ENCODE data around the gene ZBTB42.

ZBTB42 gene

DNA sequence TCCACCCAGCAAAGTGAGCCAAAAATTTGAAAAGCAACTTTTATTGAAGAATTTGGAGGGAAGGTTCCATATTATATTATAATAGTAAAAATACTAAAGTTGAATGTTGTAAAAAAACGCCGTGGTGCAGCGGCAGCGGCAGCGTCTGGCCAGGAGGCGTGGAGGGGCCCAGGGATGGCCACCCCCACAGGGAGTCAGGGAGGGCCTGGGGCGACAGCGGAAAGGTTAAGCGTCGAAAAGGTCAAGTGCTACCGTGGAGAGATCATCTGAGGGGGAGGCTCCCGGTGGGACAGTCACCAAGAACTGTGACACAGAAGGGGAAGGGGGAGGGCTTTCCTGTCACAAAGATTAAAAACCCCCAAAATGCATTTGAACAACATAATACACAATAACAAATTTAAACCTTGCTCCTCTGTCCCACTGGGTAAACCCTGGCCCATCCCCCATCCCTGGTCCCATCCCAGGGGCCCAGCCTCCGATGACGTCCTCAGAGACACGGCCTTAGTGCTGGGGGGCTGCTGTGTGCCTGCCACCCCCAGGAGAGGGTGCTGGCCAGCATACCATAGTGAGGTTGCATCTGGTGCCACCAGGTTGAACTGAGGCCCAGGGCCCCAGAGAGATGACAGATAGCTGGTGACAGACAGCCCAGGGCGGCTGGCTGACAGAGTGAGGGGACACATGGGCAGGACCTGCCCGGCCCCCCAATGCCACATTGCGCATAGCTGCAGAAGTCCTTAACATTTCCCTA lies 31.4 kb upstream of the ZBTB42 start:
- DNase-seq (ENCODE audit: low read depth) = no peak

DNA sequence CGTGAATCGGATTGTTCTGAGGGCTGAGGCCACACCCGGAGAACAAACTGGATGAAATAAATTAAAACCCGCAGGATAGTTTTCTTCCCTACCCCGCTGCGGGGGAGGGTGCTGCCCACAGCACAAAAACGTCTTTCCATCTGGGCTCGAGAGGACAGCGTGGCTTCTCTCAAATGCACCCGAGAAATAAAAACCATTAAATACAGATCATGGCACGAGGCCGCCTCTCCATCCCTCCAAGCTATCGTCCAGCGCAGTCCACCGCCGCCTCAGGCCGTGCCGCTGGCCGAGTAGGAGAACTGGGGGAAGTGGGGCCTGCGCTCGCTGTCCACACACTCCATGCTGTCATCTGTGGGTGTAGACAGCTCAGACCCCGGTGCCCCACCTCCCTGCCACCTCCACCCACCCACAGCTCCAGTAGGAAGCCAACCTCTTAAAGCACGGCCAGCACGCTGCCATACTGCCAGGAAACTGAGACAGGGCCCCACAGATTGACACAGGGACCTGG lies 30.8 kb upstream of the ZBTB42 start:
- DNase-seq (ENCODE audit: low read depth) = no peak

DNA sequence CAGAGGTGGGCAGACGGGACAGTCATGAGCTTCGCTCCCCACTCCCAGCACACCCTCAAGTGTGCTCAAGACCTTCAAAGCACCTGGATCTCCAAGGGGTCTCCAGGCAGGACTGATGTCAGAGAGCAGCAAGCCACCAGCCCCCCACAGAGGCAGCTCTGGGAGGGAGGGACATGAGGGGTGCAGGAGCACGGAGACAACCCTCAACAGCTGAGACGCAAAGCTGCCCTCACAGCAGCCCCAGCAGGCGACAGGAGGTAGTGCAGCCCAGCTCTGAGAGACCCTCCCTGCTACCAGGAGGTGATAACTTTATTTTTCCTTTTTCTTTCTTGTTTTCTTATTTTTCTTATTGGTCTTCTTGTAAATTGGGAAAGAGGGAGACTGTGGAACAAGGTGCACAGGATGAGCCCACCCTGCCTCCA lies 30.0 kb upstream of the ZBTB42 start:
- no peak for DNase-seq (ENCODE audit: low read depth)

DNA sequence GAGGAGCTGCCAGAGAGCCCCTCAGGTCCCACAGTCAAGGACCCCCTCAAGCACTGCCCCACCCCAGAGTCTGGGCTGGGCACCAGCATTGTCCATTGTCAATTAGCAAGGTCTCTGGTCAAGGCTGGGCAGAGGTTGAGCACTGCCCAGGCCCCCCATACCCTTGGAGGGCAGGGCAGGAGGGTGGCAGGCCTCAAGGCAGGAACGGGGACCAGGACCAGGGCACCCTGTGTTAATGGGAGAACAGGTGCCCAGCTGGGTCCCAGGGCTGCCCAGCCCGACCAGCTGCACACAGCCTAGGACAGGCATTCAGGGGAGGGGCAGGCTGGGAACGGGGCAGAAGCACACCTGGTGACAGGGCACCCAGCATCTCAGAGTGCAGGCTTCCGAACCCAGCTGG lies 29.5 kb upstream of the ZBTB42 start:
- no peak for DNase-seq (ENCODE audit: low read depth)

DNA sequence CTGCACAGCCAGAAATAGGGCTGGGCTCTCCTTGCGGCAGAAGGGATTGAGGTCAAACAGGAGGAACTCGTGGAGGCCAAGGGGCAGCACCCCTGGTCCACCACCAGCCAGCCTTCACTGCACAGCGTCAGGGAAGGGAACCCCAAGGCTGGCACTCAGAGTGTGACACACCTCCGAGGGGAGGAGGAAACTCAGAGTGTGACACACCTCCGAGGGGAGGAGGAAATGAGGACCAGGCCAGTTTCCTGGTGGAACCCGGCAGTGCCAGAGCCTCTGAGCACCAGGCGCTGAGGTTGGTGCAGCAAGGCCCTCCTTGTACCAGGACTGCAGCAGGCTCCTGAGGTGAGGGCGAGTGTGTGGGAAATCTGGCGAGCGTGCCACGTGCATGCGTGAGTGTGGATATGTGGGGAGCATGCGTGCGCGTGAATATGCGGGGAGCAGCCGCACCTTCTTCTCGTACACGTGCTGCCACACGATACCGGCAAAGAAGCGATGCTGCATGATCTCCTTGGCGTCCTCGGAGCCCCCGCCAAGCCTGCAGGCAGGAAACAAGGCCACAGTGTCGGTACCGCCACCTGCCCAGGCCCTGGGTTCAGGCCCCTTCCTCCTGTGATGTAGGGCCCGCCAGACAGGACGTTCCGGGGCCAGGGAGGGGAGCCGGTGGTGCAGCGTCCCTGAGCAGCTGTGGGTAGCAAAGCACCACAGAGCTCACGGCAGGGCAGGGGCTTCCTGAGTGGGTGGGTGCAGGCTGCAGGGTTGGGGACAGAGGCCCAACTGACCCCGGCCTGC lies 28.8 kb upstream of the ZBTB42 start:
- DNase-seq (ENCODE audit: low read depth) = no peak

DNA sequence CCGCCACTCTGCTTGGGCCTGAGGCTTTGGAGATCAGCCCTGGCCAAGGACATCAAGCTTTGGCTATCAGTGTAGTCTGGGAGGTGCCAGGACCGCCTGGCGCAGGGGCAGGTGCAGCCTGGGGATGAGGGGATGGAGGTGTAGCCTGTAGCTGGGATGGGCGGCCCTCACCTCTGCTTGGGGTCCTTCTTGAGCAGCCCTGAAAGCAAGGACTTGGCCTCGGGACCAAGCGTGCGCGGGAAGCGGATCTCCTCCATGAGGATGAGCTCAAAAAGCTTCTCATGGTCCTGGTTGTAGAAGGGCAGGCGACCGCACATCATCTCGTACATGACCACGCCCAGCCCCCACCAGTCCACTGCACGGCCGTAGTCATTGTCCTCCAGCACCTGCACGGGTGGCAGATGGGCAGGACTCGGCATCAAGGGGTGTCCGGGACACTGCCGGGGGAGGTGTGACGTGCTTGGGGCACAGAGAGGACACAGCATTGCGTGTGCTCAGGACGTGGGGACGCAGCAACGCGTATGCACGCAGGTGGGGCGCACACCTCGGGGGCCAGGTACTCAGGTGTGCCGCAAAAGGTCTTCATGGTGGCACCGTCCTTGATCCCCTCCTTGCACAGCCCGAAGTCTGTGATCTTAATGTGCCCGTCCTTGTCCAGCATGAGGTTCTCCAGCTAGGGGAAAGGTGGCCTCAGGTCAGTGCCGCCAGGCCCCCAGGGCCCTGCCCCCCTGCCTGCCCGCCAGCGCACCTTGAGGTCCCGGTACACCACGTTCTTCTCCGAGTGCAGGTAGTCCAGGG lies 28.0 kb upstream of the ZBTB42 start:
- DNase-seq (ENCODE audit: low read depth) = no peak

DNA sequence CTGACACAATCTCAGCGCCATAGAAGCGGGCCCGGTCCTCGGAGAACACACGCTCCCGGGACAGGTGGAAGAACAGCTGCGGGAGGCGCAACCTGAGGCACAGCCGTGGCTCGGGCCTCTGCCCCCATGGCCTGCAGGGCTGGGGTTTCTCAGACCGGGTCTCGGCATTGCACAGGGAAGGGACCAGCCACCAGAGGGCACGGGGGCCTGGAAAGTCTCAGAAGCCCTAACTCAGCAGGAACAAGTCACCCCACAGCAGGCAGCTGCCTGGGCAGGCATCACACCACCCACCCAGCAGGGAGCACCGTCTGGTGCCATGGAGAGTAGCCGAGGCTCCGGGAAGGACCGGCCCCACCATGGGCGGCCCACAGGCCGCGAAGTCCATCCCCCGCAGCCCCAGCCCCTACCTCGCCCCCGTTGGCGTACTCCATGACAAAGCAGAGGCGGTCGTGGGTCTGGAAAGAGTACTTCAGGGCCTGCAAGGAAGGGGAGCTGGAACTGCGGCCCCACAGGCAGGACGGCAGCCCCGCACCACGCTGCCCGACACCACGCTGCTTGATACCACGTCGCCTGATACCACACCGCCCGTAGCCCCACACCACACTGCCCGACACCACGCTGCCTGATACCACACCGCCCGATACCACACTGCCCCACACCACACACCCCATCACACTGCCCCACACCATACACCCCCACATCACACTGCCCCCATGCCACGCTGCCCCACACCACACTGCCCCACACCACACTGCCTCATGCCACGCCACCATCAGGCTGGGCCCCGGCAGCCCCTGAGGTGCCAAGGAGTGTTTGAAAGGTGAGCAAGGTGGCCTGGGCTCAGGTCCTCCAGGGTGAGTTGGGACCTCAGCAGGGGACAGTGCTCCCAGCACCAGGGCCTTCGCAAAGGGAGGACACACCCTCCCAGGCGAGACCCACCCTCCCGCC lies 27.1 kb upstream of the ZBTB42 start:
- DNase-seq (ENCODE audit: low read depth) = no peak

DNA sequence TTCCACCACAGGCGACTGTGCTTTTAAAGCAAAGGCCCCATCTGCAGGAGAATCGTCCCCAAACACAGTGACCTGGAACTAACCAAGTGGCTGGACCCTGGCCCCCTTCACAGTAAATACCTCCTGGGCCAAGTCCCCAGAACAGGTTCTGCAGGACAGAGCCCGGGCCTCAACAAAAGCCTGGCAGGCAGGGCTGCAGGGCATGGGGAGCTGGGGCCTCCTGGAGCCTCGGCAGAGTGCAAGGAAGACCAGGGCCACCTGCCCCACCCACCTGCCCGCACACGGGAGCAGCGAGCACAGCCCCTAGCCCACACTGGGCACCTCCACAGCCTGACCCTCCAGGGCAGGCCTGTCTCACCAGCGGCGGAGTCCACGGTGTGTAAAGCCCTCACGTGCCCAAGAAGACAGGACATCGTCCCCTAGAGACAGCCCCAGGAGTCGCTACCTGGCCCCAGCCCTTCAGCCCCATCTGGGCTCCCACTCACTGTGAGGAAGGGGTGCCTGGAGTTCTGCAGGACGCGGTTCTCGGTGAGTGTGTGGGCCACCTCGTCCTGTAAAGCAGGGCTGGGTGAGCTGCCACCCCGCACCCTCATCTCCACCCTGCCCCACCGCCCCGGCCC lies 26.3 kb upstream of the ZBTB42 start:
- DNase-seq (ENCODE audit: low read depth) = no peak

DNA sequence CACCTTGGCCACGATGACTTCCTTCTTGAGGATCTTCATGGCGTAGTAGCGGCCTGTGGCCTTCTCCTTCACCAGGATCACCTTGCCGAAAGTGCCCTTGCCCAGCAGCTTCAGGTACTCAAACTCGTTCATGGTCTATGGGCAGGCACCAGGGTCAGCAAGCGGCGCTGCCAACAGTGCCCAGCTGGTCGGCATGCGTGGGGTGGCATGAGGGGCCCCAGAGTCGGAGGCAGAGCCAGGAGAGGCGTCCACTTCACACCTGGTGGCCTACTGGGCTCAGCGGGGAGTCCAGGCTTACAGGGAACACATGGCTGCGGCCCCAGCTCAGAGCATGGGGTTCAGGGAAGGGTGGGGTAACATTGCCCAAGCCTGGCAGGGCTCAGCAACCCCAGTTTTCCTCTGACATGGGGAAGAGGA lies 25.8 kb upstream of the ZBTB42 start:
- no peak for DNase-seq (ENCODE audit: low read depth)

DNA sequence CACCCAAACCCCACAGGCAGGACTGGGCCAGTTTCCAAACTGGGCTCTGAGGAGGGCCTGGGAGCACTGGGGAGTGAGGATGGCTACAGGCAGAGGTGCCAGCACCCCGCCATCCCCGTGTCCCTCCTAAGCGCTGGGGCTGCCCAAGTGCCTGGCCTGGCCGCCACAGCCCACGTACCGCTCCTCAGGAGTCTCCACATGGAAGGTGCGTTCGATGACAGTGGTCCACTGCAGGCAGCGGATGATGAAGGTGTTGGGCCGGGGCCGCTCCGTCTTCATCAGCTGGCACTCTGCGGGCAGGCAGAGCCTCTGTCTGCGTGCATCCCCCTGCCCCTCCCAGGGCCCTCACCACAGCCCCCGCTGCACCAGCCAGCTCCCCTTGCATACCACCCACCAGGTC lies 24.4 kb upstream of the ZBTB42 start:
- no peak for DNase-seq (ENCODE audit: low read depth)

DNA sequence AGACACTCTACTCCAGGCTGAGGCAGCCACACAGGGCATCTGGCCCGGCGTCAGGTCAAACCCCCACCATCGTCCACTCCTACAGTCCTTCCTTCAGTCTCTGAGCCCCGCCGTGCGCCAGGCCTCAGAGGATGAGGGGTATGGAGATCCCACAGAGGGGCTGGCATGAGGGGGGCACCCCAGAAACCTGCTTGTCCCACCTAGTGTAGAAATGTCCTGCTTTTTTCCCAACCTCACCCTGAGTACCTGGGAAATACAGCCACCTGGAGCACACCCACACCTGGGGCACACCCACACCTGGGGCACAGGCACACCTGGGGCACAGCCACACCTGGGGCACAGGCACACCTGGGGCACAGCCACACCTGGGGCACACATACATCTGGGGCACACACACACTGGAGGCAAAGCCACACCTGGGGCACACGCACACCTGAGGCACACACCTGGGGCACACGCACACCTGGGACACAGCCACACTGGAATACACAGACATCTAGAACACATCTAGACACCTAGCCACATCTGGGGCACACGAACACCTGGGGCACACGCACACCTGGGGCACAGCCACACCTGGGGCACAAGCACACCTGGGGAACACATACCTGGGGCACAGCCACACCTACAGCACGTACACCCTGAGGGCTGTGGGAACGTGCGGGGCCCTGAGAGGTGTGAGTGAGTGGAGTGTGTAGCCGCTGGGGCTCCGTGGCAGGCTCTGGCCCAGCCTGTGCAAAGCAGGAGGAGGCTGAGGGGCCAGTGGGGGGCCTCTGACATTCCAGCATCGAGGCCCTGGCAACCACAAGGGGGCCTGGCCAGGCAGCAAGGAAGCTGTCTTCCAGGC lies 23.7 kb upstream of the ZBTB42 start:
- DNase-seq (ENCODE audit: low read depth) = no peak

DNA sequence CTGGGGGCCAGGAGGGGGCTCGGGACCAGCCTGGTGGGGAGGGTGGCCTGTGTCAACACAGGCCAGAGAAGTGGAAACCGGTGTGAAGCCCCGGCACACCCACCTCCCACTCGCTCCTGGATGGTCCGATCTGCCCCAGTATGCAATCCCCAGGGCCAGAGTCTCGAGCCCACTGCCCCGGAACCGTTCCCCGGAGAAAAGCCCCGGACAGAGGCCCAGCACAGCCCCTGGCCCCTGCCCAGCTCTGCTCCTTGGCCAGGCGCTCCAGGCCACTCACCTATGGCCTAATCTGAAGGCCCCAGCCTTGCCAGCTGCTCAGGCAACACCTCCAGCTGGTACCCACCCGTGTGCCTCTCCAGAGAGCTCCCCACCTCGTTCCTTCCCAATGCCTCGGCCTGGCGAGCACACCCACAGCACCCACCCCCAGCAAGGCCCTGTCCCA lies 23.1 kb upstream of the ZBTB42 start:
- DNase-seq (ENCODE audit: low read depth) = no peak

DNA sequence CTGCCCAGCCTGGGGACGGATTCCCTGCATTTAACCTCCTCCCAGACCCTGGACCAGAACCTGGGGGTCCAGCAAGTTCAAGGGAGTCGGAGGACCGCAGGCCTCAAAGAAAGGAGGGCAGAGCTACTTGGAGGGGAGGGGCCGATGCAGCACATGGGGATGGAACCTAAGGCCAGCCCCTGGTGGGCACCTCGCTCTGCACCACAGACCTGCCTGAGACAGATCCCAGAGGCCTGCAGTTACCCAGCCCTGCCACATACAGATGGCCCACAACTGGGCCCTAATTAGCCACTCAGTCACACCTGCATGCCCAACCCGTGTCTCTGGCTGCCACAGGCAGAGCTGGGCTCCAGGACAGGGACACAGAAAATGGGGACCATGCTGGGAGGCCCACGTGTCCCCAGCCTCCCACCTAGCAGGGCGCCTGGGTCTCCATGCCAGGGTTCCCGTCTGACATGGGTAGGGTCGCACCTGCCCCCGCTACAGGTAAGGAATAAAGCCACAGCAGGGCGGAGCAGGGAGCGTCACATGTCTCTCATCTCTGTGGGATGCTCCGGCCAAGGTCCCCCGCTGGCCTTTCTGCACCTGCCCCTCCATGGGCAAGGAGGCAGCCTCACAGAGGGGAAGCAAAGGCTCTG lies 22.1 kb upstream of the ZBTB42 start:
- no peak for DNase-seq (ENCODE audit: low read depth)

DNA sequence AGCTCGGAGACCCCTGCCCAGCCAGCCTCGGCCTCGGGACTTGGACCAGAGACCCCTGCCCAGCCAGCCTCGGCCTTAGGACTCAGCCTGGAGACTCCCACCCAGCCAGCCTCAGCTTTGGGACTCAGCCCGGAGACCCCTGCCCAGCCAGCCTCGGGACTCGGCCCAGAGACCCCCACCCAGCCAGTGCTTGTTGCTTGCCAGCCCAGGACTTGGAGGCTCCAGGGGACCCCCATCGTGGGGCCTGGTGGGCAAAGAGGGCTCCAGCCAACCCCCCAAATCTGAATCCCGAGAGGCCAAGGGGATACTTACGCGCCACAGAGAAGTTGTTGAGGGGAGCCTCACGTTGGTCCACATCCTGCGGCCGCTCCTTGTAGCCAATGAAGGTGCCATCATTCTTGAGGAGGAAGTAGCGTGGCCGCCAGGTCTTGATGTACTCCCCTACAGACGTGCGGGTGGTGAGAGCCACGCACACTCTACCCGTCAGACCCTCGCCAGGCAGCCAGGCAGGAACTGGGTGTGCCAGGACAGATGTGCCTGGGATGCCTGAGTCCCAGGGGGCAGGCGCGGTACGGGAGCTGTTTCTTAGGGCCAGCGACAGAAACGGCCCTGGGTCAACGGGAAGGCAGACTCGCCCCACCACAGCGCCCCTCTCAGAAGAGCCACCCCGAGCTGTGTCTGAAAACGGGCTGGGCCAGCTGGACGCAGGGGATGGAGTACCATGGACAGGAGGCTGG lies 21.0 kb upstream of the ZBTB42 start:
- no peak for DNase-seq (ENCODE audit: low read depth)

DNA sequence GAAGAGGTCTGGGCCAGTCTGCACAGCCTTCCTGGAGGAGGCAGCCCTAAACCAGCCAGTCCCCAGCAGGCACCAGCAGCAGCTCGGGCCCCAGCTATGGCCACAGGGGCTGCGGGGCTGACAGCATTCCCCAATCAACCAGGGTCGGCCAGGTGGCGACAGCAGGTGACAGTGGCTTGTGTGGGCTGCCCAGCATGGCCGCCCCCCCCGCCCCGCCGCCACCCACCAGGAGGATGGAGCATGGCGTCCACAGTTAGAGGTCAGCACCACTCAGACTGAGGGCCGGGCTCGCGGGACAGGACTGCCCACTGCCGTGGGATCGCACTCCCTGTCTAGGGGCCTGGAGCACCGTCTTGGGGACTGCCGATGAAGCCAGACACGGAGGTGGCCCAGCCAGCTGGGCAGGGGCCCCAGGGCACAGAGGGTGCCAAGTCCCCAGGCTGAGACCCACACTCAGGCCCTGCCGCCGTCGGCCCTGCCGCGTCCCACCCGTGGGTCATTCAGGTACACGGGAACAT lies 20.3 kb upstream of the ZBTB42 start:
- DNase-seq (ENCODE audit: low read depth) = no peak

DNA sequence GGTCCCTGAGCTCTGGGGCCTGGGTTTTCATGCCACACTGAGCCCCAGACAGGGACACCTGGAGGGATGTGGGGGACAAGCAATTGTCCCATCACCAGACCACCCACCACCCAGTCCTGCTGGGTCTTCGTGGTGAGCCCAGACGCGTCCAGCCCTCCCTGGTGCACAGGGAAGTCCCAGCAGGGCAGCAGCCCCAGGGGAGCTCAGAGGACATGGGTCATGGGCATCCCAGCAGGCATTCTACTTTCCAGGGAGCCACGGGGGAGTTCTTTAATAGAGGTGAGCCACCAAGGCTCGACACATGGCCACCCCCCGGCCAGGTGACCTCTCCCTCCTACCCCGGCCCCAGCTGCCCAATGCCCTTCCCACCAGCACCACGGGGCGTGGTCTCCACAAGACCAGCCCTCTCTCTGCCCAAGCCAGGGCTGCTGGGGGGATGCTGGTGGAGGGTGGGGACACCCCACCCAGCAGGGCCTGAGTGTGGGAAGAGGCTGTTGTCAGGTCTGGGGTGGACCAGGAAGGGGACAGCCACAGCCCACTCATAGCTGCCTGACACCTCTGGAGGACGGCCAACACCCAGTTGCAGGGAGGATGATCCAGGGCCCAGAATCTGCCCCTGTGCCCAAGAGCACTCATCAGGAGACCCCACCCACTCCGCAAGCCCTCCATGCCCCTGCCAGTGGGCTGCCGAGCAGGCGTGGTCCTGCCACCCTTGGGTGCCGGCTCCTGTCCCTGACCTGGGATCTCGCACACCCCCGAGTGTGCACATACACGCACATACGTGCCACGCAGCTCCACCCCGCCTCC lies 19.4 kb upstream of the ZBTB42 start:
- no peak for DNase-seq (ENCODE audit: low read depth)

DNA sequence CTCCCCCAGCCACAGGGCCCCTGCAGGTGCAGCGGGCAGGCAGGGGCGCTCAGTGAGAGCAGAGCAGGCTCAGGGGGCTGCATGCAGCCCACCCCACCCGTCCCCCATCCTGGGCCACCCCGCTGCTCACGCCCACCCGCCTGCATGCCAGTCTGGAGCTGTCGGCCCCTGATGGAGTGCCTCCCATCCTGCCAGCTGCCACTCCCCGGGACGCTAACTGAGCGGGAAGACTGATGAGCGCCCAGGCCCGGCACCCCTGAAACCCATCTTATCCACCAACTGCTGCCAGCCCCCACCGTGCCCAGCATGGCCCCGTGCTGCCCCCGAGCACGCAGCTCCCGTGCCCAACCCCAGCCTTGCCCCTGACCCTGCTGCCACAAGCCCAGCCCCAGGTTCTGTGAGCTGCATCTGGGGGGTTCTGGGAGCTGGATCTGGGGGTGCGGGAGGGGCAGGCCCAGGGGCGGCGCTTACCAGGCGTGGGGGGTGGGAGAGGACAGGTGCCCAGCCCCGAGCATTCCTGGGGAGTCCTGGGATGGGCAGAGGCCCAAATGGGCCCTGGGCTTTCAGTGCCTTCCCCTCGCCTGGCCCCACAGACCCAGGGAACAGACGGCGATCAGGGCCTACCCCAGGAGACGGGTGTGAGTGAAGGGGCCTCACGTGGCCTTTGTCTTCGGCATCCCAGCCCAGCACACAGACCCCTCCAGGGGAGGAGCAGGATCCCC lies 18.7 kb upstream of the ZBTB42 start:
- no peak for DNase-seq (ENCODE audit: low read depth)

Data from stromal cell of bone marrow (primary cell).